GM12878 (cell line): ENCODE results near the gene PAPLN. TPM values are rescaled to one million over a fixed set of nuclear protein-coding genes. Genes with fewer than 3 reads are reported as not detected.

Experiments used
- ATAC-seq: fragments of 200-7000 bp; cut with Tn5 transposase; 3 replicates; pipeline ENCODE4 v1.9.1; 2020; ENCODE audit warnings: mild to moderate bottlenecking, moderate library complexity
- BruUV-seq: library from RNA; stranded (reverse); fragments of 400-500 nt; replicated peaks from 2 replicates; lab custom pipeline; 2021; lab: Mats Ljungman, UMichigan
- CTCF ChIA-PET: fragments of 300-600 bp; sonication (Branson Sonifier 250); formaldehyde crosslinking; extraction: SDS; loops from one replicate; lab custom pipeline; 2021; ENCODE audit warnings: inconsistent platforms; lab: Yijun Ruan, JAX
- POLR2A ChIA-PET: fragments of 350-600 bp; formaldehyde crosslinking; extraction: SDS; loops from one replicate; lab custom pipeline; 2021; ENCODE audit warnings: inconsistent platforms; lab: Charles Lee
- RAD21 ChIA-PET: fragments of 300-600 bp; sonication (Branson Sonifier 250); formaldehyde crosslinking; loops from one replicate; lab custom pipeline; 2023; ENCODE audit warnings: antibody characterized with exemption; ENCODE audit not compliant: unreplicated experiment; lab: Charles Lee
- SMC1A ChIA-PET: fragments of 300-600 bp; sonication (Branson Sonifier 250); formaldehyde crosslinking; loops from one replicate; lab custom pipeline; 2023; ENCODE audit not compliant: unreplicated experiment, uncharacterized antibody; lab: Charles Lee
- DNase-seq: peaks from one replicate; pipeline ENCODE4 v3.0.0-alpha.2; 2011; ENCODE audit warnings: low read depth, low spot score
- FAIRE-seq: peaks from 3 replicates; lab custom pipeline; 2011; peaks lifted over from hg19 to GRCh38; lab: Jason Lieb, UNC
- H2AFZ ChIP-seq: 2 replicates; pipeline ENCODE4 v1.6.0; 2011; ENCODE audit warnings: low read depth, low read length, control low read depth; ENCODE audit not compliant: control insufficient read depth
- H3K27ac ChIP-seq: 2 replicates; pipeline ENCODE4 v1.5.1; 2011; ENCODE audit warnings: control low read depth; ENCODE audit not compliant: control insufficient read depth, insufficient read depth
- H3K27me3 ChIP-seq, 2 experiments: replicated peaks in 1 of 2; 2 replicates each; pipeline versions ENCODE4 v1.6.0 to v1.6.1; 2011; ENCODE audit warnings: low read length in 1 of 2; ENCODE audit not compliant: control insufficient read depth in 2 of 2, insufficient read depth in 2 of 2
- H3K36me3 ChIP-seq, 2 experiments: 2 replicates each; pipeline ENCODE4 v1.5.1; 2011; ENCODE audit warnings: low read length in 1 of 2; ENCODE audit not compliant: control insufficient read depth in 2 of 2, insufficient read depth in 2 of 2
- H3K4me1 ChIP-seq: 2 replicates; pipeline ENCODE4 v1.6.1; 2011; ENCODE audit warnings: mild to moderate bottlenecking, low read length, moderate library complexity, mixed read lengths; ENCODE audit not compliant: control insufficient read depth, insufficient read depth
- H3K4me2 ChIP-seq: 2 replicates; pipeline ENCODE4 v1.6.0; 2011; ENCODE audit warnings: control low read depth; ENCODE audit not compliant: control insufficient read depth, insufficient read depth
- H3K4me3 ChIP-seq: fragments of 200-600 bp; sonication (generic); 2 replicates; pipeline ENCODE4 v1.5.1; 2016
- H3K79me2 ChIP-seq: 2 replicates; pipeline ENCODE4 v1.6.0; 2011; ENCODE audit warnings: low read length; ENCODE audit not compliant: control insufficient read depth, insufficient read depth
- H3K9ac ChIP-seq: 2 replicates; pipeline ENCODE4 v1.8.0; 2011; ENCODE audit warnings: low read length, control low read depth, mixed read lengths; ENCODE audit not compliant: control insufficient read depth, insufficient read depth
- H3K9me3 ChIP-seq: replicated peaks from 3 replicates; pipeline ENCODE4 v1.5.1; 2011; ENCODE audit warnings: mild to moderate bottlenecking, low read length; ENCODE audit not compliant: control insufficient read depth, insufficient read depth
- H4K20me1 ChIP-seq: 2 replicates; pipeline ENCODE4 v1.6.0; 2011; ENCODE audit not compliant: control insufficient read depth, insufficient read depth
- ATF2 ChIP-seq: IDR thresholded peaks from 2 replicates; pipeline ENCODE4 v1.6.1; 2012; ENCODE audit warnings: low read length, inconsistent platforms
- BMI1 ChIP-seq: fragments of 450-650 bp; IDR thresholded peaks from 2 replicates; pipeline ENCODE4 v1.6.1; 2016; ENCODE audit warnings: mild to moderate bottlenecking, moderate library complexity, borderline replicate concordance
- EED ChIP-seq: sonication (generic); IDR thresholded peaks from 2 replicates; pipeline ENCODE4 v1.6.1; 2016; ENCODE audit warnings: antibody characterized with exemption, low read depth
- ELK1 ChIP-seq: IDR thresholded peaks from 2 replicates; pipeline ENCODE4 v1.6.1; 2012; ENCODE audit warnings: low read depth, low read length, improper control_type of control experiment
- EP300 ChIP-seq, 2 experiments: fragments of 150-350 bp in 1 of 2; IDR thresholded peaks; 2 replicates each; pipeline ENCODE4 v1.6.1; 2011 to 2012; ENCODE audit warnings: low read depth in 2 of 2, low read length in 2 of 2, borderline replicate concordance in 1 of 2, improper control_type of control experiment in 1 of 2, inconsistent platforms in 1 of 2; ENCODE audit not compliant: control insufficient read depth in 1 of 2
- ESRRA ChIP-seq: IDR thresholded peaks from 2 replicates; pipeline ENCODE4 v1.6.1; 2012; ENCODE audit warnings: mild to moderate bottlenecking, low read length, improper control_type of control experiment
- KAT2A ChIP-seq: conservative IDR thresholded peaks from 2 replicates; pipeline ENCODE4 v1.6.1; 2011; ENCODE audit warnings: low read depth, low read length; ENCODE audit not compliant: control insufficient read depth
- LARP7 ChIP-seq: fragments of 450-650 bp; IDR thresholded peaks from 2 replicates; pipeline ENCODE4 v1.6.1; 2017; ENCODE audit warnings: mild to moderate bottlenecking
- RELA ChIP-seq: fragments of 450-650 bp; IDR thresholded peaks from 2 replicates; pipeline ENCODE4 v1.8.0; 2014; ENCODE audit warnings: borderline replicate concordance; ENCODE audit not compliant: partially characterized antibody
- RELB ChIP-seq: fragments of 450-650 bp; IDR thresholded peaks from 2 replicates; pipeline ENCODE4 v1.6.1; 2017; ENCODE audit warnings: low read depth, mild to moderate bottlenecking, moderate library complexity
- TAF1 ChIP-seq: IDR thresholded peaks from 2 replicates; pipeline ENCODE4 v1.6.1; 2011; ENCODE audit warnings: mild to moderate bottlenecking, low read depth, low read length, borderline replicate concordance
- USF1 ChIP-seq: IDR thresholded peaks from 2 replicates; pipeline ENCODE4 v1.6.1; 2011; ENCODE audit warnings: borderline replicate concordance, low read depth, mild to moderate bottlenecking, moderate library complexity, mixed read lengths, low read length; ENCODE audit not compliant: insufficient read depth; ENCODE audit errors: extremely low read length
- ZBED1 ChIP-seq: IDR thresholded peaks from 2 replicates; pipeline ENCODE4 v1.6.1; 2016; ENCODE audit warnings: borderline replicate concordance
- ZBTB40 ChIP-seq: fragments of 450-650 bp; IDR thresholded peaks from 2 replicates; pipeline ENCODE4 v1.6.1; 2016; ENCODE audit warnings: mild to moderate bottlenecking, moderate library complexity, borderline replicate concordance
- WGBS: methylation state at CpG from one replicate; pipeline ENCODE4 v1.1.6; 2016; ENCODE audit warnings: low lambda C conversion rate; ENCODE audit not compliant: insufficient replicate concordance, insufficient coverage; ENCODE audit errors: missing lambda C conversion rate; 5-methylcytosine and 5-hydroxymethylcytosine counted together
- in situ Hi-C: fragments of 300-500 bp; cut with MboI; formaldehyde crosslinking; loops from 9 replicates; pipeline ENCODE4 v1.14.3; 2018; ENCODE audit warnings: mixed read lengths
- intact Hi-C: fragments of 100-400 bp; cut with micrococcal nuclease; formaldehyde crosslinking; loops from one replicate; pipeline ENCODE4 v1.14.2; 2022; ENCODE audit not compliant: unreplicated experiment
- polyA plus RNA-seq, 11 experiments: library from polyadenylated mRNA; depleted of rRNA in 4 of 11; unstranded in 6 of 11; stranded (reverse) in 5 of 11; fragments of >200 nt; fragmentation: Nextera tagmentation in 4 of 11; fragmentation: Illumina TruSeq in 1 of 11; extraction: Ambion mirVana in 4 of 11; extraction: Trizol in 1 of 11; gene quantifications; 1 replicate in 1 of 11; 2 replicates in 10 of 11; pipeline versions ENCODE4 v1.2.1 to v1.2.3, GENCODE V29; 2011 to 2016; ENCODE audit warnings: inconsistent platforms in 2 of 11, missing spikeins in 2 of 11, low read depth in 1 of 11
- total RNA-seq, 4 experiments: library from RNA; depleted of rRNA in 3 of 4; stranded (reverse); fragments of >200 nt in 3 of 4; fragmentation: Illumina TruSeq in 1 of 4; extraction: Trizol in 1 of 4; gene quantifications; 2 replicates each; pipeline versions ENCODE4 v1.2.1 to v1.2.3, GENCODE V29; 2013 to 2021

PAPLN gene
- total and polyA plus RNA-seq, 10 of the 15 experiments (the other 5 are each of a cell fraction or from before 2014, with no cell fraction given) = 1.8 to 19.8 (median 7.4) TPM

- Histone ChIP-seq H3K27me3 (no peaks in the 10 kb centered on the region), H3K4me2 (no peak overlapping the region), H3K27ac (no peak overlapping the region), H3K4me3 (no peak overlapping the region), H3K9me3 (no peaks in the 10 kb centered on the region), H3K79me2 (no peaks in the 10 kb centered on the region), H3K9ac (no peak overlapping the region), H3K4me1 (no peaks in the 10 kb centered on the region), H2AFZ (no peak overlapping the region), H3K36me3 (peaks cover 3 to 14% of the 10 kb centered on the region in 2 experiments; a peak in 3 of 4 replicates), H4K20me1 (no peaks in the 10 kb centered on the region)
- no peak for TF ChIP-seq ZBED1
- TF ChIP-seq USF1 = no peak
- no peak for TF ChIP-seq ATF2
- no peak for TF ChIP-seq ELK1
- TF ChIP-seq KAT2A = no peak
- TF ChIP-seq BMI1 = no peak
- TF ChIP-seq ZBTB40 = no peak
- no peak for TF ChIP-seq ESRRA
- TF ChIP-seq EED = no peak
- no peak for TF ChIP-seq RELB
- TF ChIP-seq RELA = no peak
- no peak for TF ChIP-seq EP300 (IDR thresholded peaks at IDR 0.05; ENCODE audit: borderline replicate concordance in 1 of 2, control insufficient read depth in 1 of 2, low read depth in 2 of 2, low read length in 2 of 2)
- no peak for TF ChIP-seq LARP7
- TF ChIP-seq TAF1 = no peak
- FAIRE-seq = no peak
- POLR2A ChIA-PET = no interaction called here
- no TSS peak for BruUV-seq
- no peak for ATAC-seq
- in situ Hi-C loops (no loop called here), intact Hi-C loops (no loop called here)
- CTCF ChIA-PET = interaction anchor here (1.0 to 1.5 kb wide), 4 partner anchors 19 to 281 kb away, joined by 3 to 4 read pairs (median 3); no protein-coding TSS in a partner anchor
- RAD21 ChIA-PET = interaction anchor here (0.8 kb wide), 1 partner anchor 41 kb away, joined by 4 read pairs; no protein-coding TSS in a partner anchor
- SMC1A ChIA-PET = interaction anchor here (0.5 kb wide), 1 partner anchor 145 kb away, joined by 4 read pairs; no protein-coding TSS in a partner anchor
- DNase-seq = no peak
- WGBS = 95% methylated on average over 2 of the region's 2 CpGs
These were observed 45.9 kb upstream of the PAPLN start for GRCh38 chr14:73191441-73191840.
